Measurements from ENCODE around the gene ARIH1. TPM values are rescaled to one million over a fixed set of nuclear protein-coding genes. Genes with fewer than 3 reads are reported as not detected.

The ARIH1 gene
- total RNA-seq, 1 experiment from 2014 or later: 192 TPM

DNA sequence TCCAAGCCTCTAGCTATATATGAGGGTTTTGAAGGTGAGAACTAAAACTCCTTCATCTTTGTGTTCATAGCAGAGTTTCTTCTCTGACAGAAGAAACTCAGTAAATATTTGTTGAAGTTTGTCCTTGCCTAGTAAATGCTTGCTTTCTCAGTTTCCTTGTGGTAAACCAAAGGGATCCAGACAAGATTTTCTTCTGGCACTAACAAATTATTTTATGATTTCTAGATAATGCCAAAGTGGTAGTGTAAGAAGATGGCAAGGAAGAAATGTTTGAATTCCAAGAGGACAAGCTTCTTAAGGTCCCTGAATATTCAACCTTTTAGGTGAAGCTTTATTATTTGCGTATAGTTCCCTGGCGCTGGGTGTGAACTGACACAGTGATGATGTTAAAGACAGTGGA lies 14.4 kb downstream of the ARIH1 start:
- intact Hi-C loops (cut with micrococcal nuclease; ENCODE audit: unreplicated experiment) (no loop called here), in situ Hi-C loops (cut with HindIII; ENCODE audit: low pct_unique_long_range_greater_than_20kb, low sequenced_read_pairs) (loop anchor here (10.0 kb wide), 1 partner anchor 46 kb away; no protein-coding TSS in a partner anchor)

DNA sequence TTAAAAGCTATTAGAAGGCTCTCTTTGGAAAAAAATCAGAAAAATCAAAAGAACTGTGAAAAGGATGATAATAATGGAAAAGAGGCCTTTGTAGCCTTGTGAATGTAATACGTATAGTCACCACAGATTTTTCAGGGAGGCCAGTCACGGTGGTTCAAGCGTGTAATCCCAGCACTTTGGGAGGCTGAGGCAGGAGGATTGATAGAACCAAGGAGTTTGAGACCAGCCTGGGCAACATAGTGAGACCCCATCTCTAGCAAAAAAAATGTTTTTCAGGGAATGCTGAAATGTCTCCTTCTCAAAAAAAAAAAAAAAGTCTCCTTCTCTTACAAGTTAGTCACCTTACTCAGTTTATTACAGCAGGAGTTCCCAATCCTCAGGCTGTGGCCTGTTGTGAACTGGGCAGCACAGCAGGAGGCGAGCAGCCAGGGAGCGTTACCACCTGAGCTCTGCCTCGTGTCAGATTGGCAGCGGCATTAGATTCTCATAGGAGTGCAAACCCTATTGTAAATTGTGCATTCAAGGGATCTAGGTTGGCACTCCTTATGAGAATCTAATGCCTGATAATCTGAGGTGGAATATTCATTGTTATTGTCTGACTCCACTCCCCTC lies 15.9 kb downstream of the ARIH1 start:
- Histone ChIP-seq H3K4me3 (ENCODE audit: low read depth in 2 of 2, low read length in 2 of 2) (no peak overlapping the region), H3K9me3 (ENCODE audit: control insufficient read depth, insufficient read depth, low read depth, low read length) (no peaks in the 10 kb centered on the region), H3K27me3 (ENCODE audit: control insufficient read depth, insufficient read depth, low read length) (no peaks in the 10 kb centered on the region), H3K4me1 (ENCODE audit: control insufficient read depth, insufficient read depth, low read length) (peaks cover 17% of the 10 kb centered on the region), H3K27ac (ENCODE audit: low read length) (no peak overlapping the region), H3K36me3 (ENCODE audit: control insufficient read depth, insufficient read depth, low read length) (no peaks in the 10 kb centered on the region)
- BruUV-seq (replicated peaks): no TSS peak
- intact Hi-C loops (cut with micrococcal nuclease; ENCODE audit: unreplicated experiment) (loop anchor here (10.0 kb wide), 1 partner anchor 65 kb away; no protein-coding TSS in a partner anchor), in situ Hi-C loops (cut with HindIII; ENCODE audit: low pct_unique_long_range_greater_than_20kb, low sequenced_read_pairs) (loop anchor here (10.0 kb wide), 1 partner anchor 45 kb away; no protein-coding TSS in a partner anchor)
- DNase-seq (ENCODE audit: low read depth, low spot score) (no peak), ATAC-seq (no peak)
- ChIA-PET POLR2A (no interaction called here), CTCF (no interaction called here)
- no peak for TF ChIP-seq TCF7L2 (IDR thresholded peaks at IDR 0.05; ENCODE audit: low read depth, low read length)
- TF ChIP-seq SIN3A (IDR thresholded peaks at IDR 0.05; ENCODE audit: borderline replicate concordance, insufficient read depth, low read depth, low read length): no peak
- TF ChIP-seq, protein P1, sequence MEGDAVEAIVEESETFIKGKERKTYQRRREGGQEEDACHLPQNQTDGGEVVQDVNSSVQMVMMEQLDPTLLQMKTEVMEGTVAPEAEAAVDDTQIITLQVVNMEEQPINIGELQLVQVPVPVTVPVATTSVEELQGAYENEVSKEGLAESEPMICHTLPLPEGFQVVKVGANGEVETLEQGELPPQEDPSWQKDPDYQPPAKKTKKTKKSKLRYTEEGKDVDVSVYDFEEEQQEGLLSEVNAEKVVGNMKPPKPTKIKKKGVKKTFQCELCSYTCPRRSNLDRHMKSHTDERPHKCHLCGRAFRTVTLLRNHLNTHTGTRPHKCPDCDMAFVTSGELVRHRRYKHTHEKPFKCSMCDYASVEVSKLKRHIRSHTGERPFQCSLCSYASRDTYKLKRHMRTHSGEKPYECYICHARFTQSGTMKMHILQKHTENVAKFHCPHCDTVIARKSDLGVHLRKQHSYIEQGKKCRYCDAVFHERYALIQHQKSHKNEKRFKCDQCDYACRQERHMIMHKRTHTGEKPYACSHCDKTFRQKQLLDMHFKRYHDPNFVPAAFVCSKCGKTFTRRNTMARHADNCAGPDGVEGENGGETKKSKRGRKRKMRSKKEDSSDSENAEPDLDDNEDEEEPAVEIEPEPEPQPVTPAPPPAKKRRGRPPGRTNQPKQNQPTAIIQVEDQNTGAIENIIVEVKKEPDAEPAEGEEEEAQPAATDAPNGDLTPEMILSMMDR (IDR thresholded peaks at IDR 0.05): no peak
- TF ChIP-seq, protein P2, sequence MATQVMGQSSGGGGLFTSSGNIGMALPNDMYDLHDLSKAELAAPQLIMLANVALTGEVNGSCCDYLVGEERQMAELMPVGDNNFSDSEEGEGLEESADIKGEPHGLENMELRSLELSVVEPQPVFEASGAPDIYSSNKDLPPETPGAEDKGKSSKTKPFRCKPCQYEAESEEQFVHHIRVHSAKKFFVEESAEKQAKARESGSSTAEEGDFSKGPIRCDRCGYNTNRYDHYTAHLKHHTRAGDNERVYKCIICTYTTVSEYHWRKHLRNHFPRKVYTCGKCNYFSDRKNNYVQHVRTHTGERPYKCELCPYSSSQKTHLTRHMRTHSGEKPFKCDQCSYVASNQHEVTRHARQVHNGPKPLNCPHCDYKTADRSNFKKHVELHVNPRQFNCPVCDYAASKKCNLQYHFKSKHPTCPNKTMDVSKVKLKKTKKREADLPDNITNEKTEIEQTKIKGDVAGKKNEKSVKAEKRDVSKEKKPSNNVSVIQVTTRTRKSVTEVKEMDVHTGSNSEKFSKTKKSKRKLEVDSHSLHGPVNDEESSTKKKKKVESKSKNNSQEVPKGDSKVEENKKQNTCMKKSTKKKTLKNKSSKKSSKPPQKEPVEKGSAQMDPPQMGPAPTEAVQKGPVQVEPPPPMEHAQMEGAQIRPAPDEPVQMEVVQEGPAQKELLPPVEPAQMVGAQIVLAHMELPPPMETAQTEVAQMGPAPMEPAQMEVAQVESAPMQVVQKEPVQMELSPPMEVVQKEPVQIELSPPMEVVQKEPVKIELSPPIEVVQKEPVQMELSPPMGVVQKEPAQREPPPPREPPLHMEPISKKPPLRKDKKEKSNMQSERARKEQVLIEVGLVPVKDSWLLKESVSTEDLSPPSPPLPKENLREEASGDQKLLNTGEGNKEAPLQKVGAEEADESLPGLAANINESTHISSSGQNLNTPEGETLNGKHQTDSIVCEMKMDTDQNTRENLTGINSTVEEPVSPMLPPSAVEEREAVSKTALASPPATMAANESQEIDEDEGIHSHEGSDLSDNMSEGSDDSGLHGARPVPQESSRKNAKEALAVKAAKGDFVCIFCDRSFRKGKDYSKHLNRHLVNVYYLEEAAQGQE (IDR thresholded peaks at IDR 0.05; ENCODE audit: insufficient read depth in 1 of 2, low read depth in 2 of 2, low read length in 1 of 2): no peak
- TF ChIP-seq POLR2AphosphoS5 (IDR thresholded peaks at IDR 0.05; ENCODE audit: low read depth, low read length): no peak

More for the DNA sequence above, 14.4 kb downstream of the ARIH1 start:
- H3K4me3 ChIP-seq (ENCODE audit: low read depth in 2 of 2, low read length in 2 of 2): no peak overlapping the region
- no peak overlapping the region for H3K27ac ChIP-seq (ENCODE audit: low read length)
- H3K9me3 ChIP-seq (ENCODE audit: control insufficient read depth, insufficient read depth, low read depth, low read length): no peaks in the 10 kb centered on the region
- TF ChIP-seq TCF7L2 (IDR thresholded peaks at IDR 0.05; ENCODE audit: low read depth, low read length) (no peak), SIN3A (IDR thresholded peaks at IDR 0.05; ENCODE audit: borderline replicate concordance, insufficient read depth, low read depth, low read length) (no peak), POLR2AphosphoS5 (IDR thresholded peaks at IDR 0.05; ENCODE audit: low read depth, low read length) (no peak)
- TF ChIP-seq, protein P1 (IDR thresholded peaks at IDR 0.05): no peak
- TF ChIP-seq, protein P2 (IDR thresholded peaks at IDR 0.05; ENCODE audit: insufficient read depth in 1 of 2, low read depth in 2 of 2, low read length in 1 of 2): no peak
- no TSS peak for BruUV-seq (replicated peaks)
- ChIA-PET POLR2A (no interaction called here), CTCF (interaction anchor here (0.6 kb wide), 1 partner anchor 35 kb away, joined by 7 read pairs; no protein-coding TSS in a partner anchor)
- peaks cover 17% of the 10 kb centered on the region for H3K4me1 ChIP-seq (ENCODE audit: control insufficient read depth, insufficient read depth, low read length)
- DNase-seq (ENCODE audit: low read depth, low spot score): no peak
- no peak for ATAC-seq
- H3K27me3 ChIP-seq (ENCODE audit: control insufficient read depth, insufficient read depth, low read length): no peaks in the 10 kb centered on the region
- no peaks in the 10 kb centered on the region for H3K36me3 ChIP-seq (ENCODE audit: control insufficient read depth, insufficient read depth, low read length)

Measured in Panc1 (cell line).